Parathyroid adenoma (tissue), 2 donors: ENCODE data around the gene ZCCHC13.

Experiments used
- H2AFZ ChIP-seq: fragments of 300-600 bp; sonication (generic); one replicate; pipeline ENCODE4 v1.7.0; 2017; ENCODE audit warnings: antibody characterized with exemption, mild to moderate bottlenecking
- H3K27ac ChIP-seq: fragments of 300-600 bp; sonication (generic); one replicate; pipeline ENCODE4 v1.7.0; 2017
- H3K27me3 ChIP-seq: fragments of 300-600 bp; sonication (generic); one replicate; pipeline ENCODE4 v1.7.0; 2017; ENCODE audit warnings: low read length; ENCODE audit not compliant: control insufficient read depth, insufficient read depth
- H3K36me3 ChIP-seq: fragments of 300-600 bp; sonication (generic); one replicate; pipeline ENCODE4 v1.7.0; 2017; ENCODE audit warnings: low read length; ENCODE audit not compliant: control insufficient read depth, insufficient read depth
- H3K4me1 ChIP-seq: fragments of 300-600 bp; sonication (generic); one replicate; pipeline ENCODE4 v1.7.0; 2017; ENCODE audit warnings: control low read depth
- H3K4me2 ChIP-seq: fragments of 300-600 bp; sonication (generic); one replicate; pipeline ENCODE4 v1.7.0; 2017; ENCODE audit warnings: low read length
- H3K4me3 ChIP-seq: fragments of 300-600 bp; sonication (generic); one replicate; pipeline ENCODE4 v1.7.0; 2017; ENCODE audit warnings: low read depth, low read length
- H3K79me2 ChIP-seq: fragments of 300-600 bp; sonication (generic); one replicate; pipeline ENCODE4 v1.7.0; 2017; ENCODE audit warnings: control low read depth
- H3K9ac ChIP-seq: fragments of 300-600 bp; sonication (generic); one replicate; pipeline ENCODE4 v1.7.0; 2017; ENCODE audit warnings: mild to moderate bottlenecking
- H3K9me3 ChIP-seq: fragments of 300-600 bp; sonication (generic); one replicate; pipeline ENCODE4 v1.7.0; 2017; ENCODE audit warnings: low read length; ENCODE audit not compliant: control insufficient read depth
- CTCF ChIP-seq: fragments of 300-600 bp; sonication (generic); IDR thresholded peaks from one replicate; pipeline ENCODE4 v1.7.0; 2017; ENCODE audit warnings: antibody characterized with exemption, mild to moderate bottlenecking
- donor health status: primary hyperparathyroidism.

ZCCHC13 gene

GRCh38 chrX:74292808-74293123 lies 11.2 kb upstream of the ZCCHC13 start:
- H2AFZ ChIP-seq, result peak overlapping the region; percentile 81
- peaks cover 5% of the 10 kb centered on the region for H3K4me1 ChIP-seq
- H3K4me2 ChIP-seq, result peak overlapping the region; percentile 89
- H3K9me3 ChIP-seq, result no peaks in the 10 kb centered on the region
- peak overlapping the region; percentile 50 for H3K9ac ChIP-seq
- H3K27me3 ChIP-seq, result no peaks in the 10 kb centered on the region
- no peaks in the 10 kb centered on the region for H3K36me3 ChIP-seq
- H3K27ac ChIP-seq, result peak overlapping the region; percentile 92
- no peak for TF ChIP-seq CTCF
- H3K4me3 ChIP-seq, result peak overlapping the region; percentile 86
- peaks cover 8% of the 10 kb centered on the region for H3K79me2 ChIP-seq

- Histone ChIP-seq H3K9ac (peak overlapping the region; percentile 50), H2AFZ (peak overlapping the region; percentile 81), H3K27me3 (no peaks in the 10 kb centered on the region), H3K27ac (peak overlapping the region; percentile 92), H3K4me3 (peak overlapping the region; percentile 86), H3K9me3 (no peaks in the 10 kb centered on the region), H3K79me2 (peaks cover 8% of the 10 kb centered on the region), H3K4me1 (peaks cover 1% of the 10 kb centered on the region), H3K4me2 (peak overlapping the region; percentile 89), H3K36me3 (no peaks in the 10 kb centered on the region)
- TF ChIP-seq CTCF, result no peak
Measured at GRCh38 chrX:74293343-74293946, 10.5 kb upstream of the ZCCHC13 start.

GRCh38 chrX:74295101-74295500 lies 8.9 kb upstream of the ZCCHC13 start:
- TF ChIP-seq CTCF, result no peak
- Histone ChIP-seq H3K36me3 (no peaks in the 10 kb centered on the region), H3K4me3 (no peak overlapping the region), H3K27ac (no peak overlapping the region), H3K4me1 (no peaks in the 10 kb centered on the region), H3K27me3 (no peaks in the 10 kb centered on the region), H3K9me3 (no peaks in the 10 kb centered on the region), H3K79me2 (peaks cover 8% of the 10 kb centered on the region), H2AFZ (no peak overlapping the region), H3K4me2 (no peak overlapping the region), H3K9ac (no peak overlapping the region)

- H3K79me2 ChIP-seq, result no peaks in the 10 kb centered on the region
- H3K4me1 ChIP-seq, result no peaks in the 10 kb centered on the region
- TF ChIP-seq CTCF, result no peak
- H3K9me3 ChIP-seq, result no peaks in the 10 kb centered on the region
- no peak overlapping the region for H3K4me3 ChIP-seq
- no peak overlapping the region for H2AFZ ChIP-seq
- no peak overlapping the region for H3K9ac ChIP-seq
- H3K36me3 ChIP-seq, result no peaks in the 10 kb centered on the region
- no peak overlapping the region for H3K4me2 ChIP-seq
- H3K27me3 ChIP-seq, result no peaks in the 10 kb centered on the region
- H3K27ac ChIP-seq, result no peak overlapping the region
Measured at GRCh38 chrX:74297766-74298165, 6.2 kb upstream of the ZCCHC13 start.

GRCh38 chrX:74300869-74301268 lies 3.1 kb upstream of the ZCCHC13 start:
- Histone ChIP-seq H3K79me2 (no peaks in the 10 kb centered on the region), H3K4me3 (no peak overlapping the region), H3K4me2 (no peak overlapping the region), H3K4me1 (no peaks in the 10 kb centered on the region), H3K36me3 (no peaks in the 10 kb centered on the region), H3K27ac (no peak overlapping the region), H3K9me3 (no peaks in the 10 kb centered on the region), H3K9ac (no peak overlapping the region), H2AFZ (no peak overlapping the region), H3K27me3 (no peaks in the 10 kb centered on the region)
- no peak for TF ChIP-seq CTCF
